ENCODE data around the gene NKAPD1. TPM values are rescaled to one million over a fixed set of nuclear protein-coding genes. Genes with fewer than 3 reads are reported as not detected.
"Not testable (repeated sequence)": the region's sequence is repeated elsewhere in the genome, so short reads cannot be mapped to it uniquely, and the experiment has no call there.

Gene NKAPD1
- 22.1 and 27.2 TPM in 2 replicates for total RNA-seq (2014; rRNA removed; shearing (Covaris generic))
- 34.9 and 49.1 TPM in 2 replicates for polyA plus RNA-seq (2015; cell fraction: cytosol; rRNA removed)
- polyA plus RNA-seq (2015; cell fraction: nucleus; rRNA removed), result 32.5 and 33.2 TPM in 2 replicates

- DNase-seq (ENCODE audit: low read depth), result peak; percentile 94
Observed at GRCh38 chr11:112073941-112074811, at the start of gene NKAPD1, which contains the start of gene PIH1D2. Gene NKAPD1 (plus strand): TSS chr11:112074299. CDS start chr11:112075575, 1,276 bp downstream. Gene PIH1D2 (minus strand): TSS chr11:112074017. CDS start chr11:112073174, 843 bp downstream.

- peak; percentile 79 for DNase-seq (ENCODE audit: low read depth)
Observed at GRCh38 chr11:112024773-112025678, 49.1 kb upstream of the NKAPD1 start, which contains the start of gene DLAT. Gene DLAT (plus strand): TSS chr11:112025408. CDS start chr11:112025473, 65 bp downstream.

- peak; percentile 23 for DNase-seq (ENCODE audit: low read depth)
Observed at GRCh38 chr11:112025707-112026106, 48.4 kb upstream of the NKAPD1 start.

GRCh38 chr11:112026784-112027410 is 47.2 kb upstream of the NKAPD1 start:
- DNase-seq (ENCODE audit: low read depth), result not testable (repeated sequence)

GRCh38 chr11:112029460-112029859 is 44.6 kb upstream of the NKAPD1 start:
- no peak for DNase-seq (ENCODE audit: low read depth)

GRCh38 chr11:112033902-112034301 is 40.2 kb upstream of the NKAPD1 start:
- no peak for DNase-seq (ENCODE audit: low read depth)

GRCh38 chr11:112037527-112037926 is 36.6 kb upstream of the NKAPD1 start:
- DNase-seq (ENCODE audit: low read depth), result no peak

- DNase-seq (ENCODE audit: low read depth), result peak; percentile 74
Observed at GRCh38 chr11:112042161-112042960, 31.7 kb upstream of the NKAPD1 start.

- no peak for DNase-seq (ENCODE audit: low read depth)
Observed at GRCh38 chr11:112042961-112043304, 31.2 kb upstream of the NKAPD1 start.

- DNase-seq (ENCODE audit: low read depth), result no peak
Observed at GRCh38 chr11:112044961-112045360, 29.1 kb upstream of the NKAPD1 start.

- DNase-seq (ENCODE audit: low read depth), result not testable (repeated sequence)
Observed at GRCh38 chr11:112046647-112047046, 27.5 kb upstream of the NKAPD1 start.

GRCh38 chr11:112048256-112048655 is 25.8 kb upstream of the NKAPD1 start:
- DNase-seq (ENCODE audit: low read depth), result not testable (repeated sequence)

GRCh38 chr11:112049777-112050176 is 24.3 kb upstream of the NKAPD1 start:
- no peak for DNase-seq (ENCODE audit: low read depth)

- no peak for DNase-seq (ENCODE audit: low read depth)
Observed at GRCh38 chr11:112050721-112051120, 23.4 kb upstream of the NKAPD1 start.

- DNase-seq (ENCODE audit: low read depth), result no peak
Observed at GRCh38 chr11:112051768-112052167, 22.3 kb upstream of the NKAPD1 start.

- DNase-seq (ENCODE audit: low read depth), result no peak
Observed at GRCh38 chr11:112057170-112057569, 16.9 kb upstream of the NKAPD1 start.

GRCh38 chr11:112058103-112058502 is 16.0 kb upstream of the NKAPD1 start:
- no peak for DNase-seq (ENCODE audit: low read depth)

GRCh38 chr11:112062923-112063322 is 11.2 kb upstream of the NKAPD1 start:
- DNase-seq (ENCODE audit: low read depth), result no peak

- peak; percentile 64 for DNase-seq (ENCODE audit: low read depth)
Observed at GRCh38 chr11:112082729-112083128, 8.6 kb downstream of the NKAPD1 start.

- no peak for DNase-seq (ENCODE audit: low read depth)
Observed at GRCh38 chr11:112085822-112086421, 11.8 kb downstream of the NKAPD1 start.

All from HT1080 (cell line).